ENCODE measurements around the gene FAM222B. TPM values are rescaled to one million over a fixed set of nuclear protein-coding genes. Genes with fewer than 3 reads are reported as not detected.

Gene FAM222B
- total and polyA plus RNA-seq, 9 of the 15 experiments (the other 6 are each of a cell fraction or from before 2014, with no cell fraction given), result 4.0 to 34.6 (median 7.5) TPM

GRCh38 chr17:28744972-28745785, 97.4 kb downstream of the FAM222B start (continued):
- TF ChIP-seq C11orf30 (IDR thresholded peaks at IDR 0.05; ENCODE audit: low read depth), result no peak
- TF ChIP-seq NFYB (IDR thresholded peaks at IDR 0.05; ENCODE audit: extremely low read depth, insufficient read length), result no peak
- no peak for TF ChIP-seq SMARCB1 (IDR thresholded peaks at IDR 0.05; ENCODE audit: insufficient read length, low read depth)
- no peak for TF ChIP-seq GMEB1 (CRISPR knock-in tag; IDR thresholded peaks at IDR 0.05)
- TF ChIP-seq MAZ (CRISPR knock-in tag; conservative IDR thresholded peaks at IDR 0.05 in 1 of 2, IDR thresholded peaks at IDR 0.05 in 1 of 2), result peak in 1 of 2 experiments; percentile 33; a peak in 2 of 4 replicates
- TF ChIP-seq PBX2 (CRISPR knock-in tag; IDR thresholded peaks at IDR 0.05; ENCODE audit: low read depth), result no peak
- TF ChIP-seq PBX2 (tag; conservative IDR thresholded peaks at IDR 0.05; ENCODE audit: low read depth), result no peak
- TF ChIP-seq, protein P1, sequence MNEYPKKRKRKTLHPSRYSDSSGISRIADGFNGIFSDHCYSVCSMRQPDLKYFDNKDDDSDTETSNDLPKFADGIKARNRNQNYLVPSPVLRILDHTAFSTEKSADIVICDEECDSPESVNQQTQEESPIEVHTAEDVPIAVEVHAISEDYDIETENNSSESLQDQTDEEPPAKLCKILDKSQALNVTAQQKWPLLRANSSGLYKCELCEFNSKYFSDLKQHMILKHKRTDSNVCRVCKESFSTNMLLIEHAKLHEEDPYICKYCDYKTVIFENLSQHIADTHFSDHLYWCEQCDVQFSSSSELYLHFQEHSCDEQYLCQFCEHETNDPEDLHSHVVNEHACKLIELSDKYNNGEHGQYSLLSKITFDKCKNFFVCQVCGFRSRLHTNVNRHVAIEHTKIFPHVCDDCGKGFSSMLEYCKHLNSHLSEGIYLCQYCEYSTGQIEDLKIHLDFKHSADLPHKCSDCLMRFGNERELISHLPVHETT (CRISPR knock-in tag; conservative IDR thresholded peaks at IDR 0.05 in 1 of 2, IDR thresholded peaks at IDR 0.05 in 1 of 2), result peak in 1 of 2 experiments; percentile 27; a peak in 1 of 4 replicates
- TF ChIP-seq, protein P2, sequence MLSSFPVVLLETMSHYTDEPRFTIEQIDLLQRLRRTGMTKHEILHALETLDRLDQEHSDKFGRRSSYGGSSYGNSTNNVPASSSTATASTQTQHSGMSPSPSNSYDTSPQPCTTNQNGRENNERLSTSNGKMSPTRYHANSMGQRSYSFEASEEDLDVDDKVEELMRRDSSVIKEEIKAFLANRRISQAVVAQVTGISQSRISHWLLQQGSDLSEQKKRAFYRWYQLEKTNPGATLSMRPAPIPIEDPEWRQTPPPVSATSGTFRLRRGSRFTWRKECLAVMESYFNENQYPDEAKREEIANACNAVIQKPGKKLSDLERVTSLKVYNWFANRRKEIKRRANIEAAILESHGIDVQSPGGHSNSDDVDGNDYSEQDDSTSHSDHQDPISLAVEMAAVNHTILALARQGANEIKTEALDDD (IDR thresholded peaks at IDR 0.05), result no peak
- TF ChIP-seq, protein P3, sequence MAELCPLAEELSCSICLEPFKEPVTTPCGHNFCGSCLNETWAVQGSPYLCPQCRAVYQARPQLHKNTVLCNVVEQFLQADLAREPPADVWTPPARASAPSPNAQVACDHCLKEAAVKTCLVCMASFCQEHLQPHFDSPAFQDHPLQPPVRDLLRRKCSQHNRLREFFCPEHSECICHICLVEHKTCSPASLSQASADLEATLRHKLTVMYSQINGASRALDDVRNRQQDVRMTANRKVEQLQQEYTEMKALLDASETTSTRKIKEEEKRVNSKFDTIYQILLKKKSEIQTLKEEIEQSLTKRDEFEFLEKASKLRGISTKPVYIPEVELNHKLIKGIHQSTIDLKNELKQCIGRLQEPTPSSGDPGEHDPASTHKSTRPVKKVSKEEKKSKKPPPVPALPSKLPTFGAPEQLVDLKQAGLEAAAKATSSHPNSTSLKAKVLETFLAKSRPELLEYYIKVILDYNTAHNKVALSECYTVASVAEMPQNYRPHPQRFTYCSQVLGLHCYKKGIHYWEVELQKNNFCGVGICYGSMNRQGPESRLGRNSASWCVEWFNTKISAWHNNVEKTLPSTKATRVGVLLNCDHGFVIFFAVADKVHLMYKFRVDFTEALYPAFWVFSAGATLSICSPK (IDR thresholded peaks at IDR 0.05; ENCODE audit: borderline replicate concordance), result no peak
- TF ChIP-seq ZNF57 (CRISPR knock-in tag; IDR thresholded peaks at IDR 0.05), result no peak
- TF ChIP-seq ZEB2 (IDR thresholded peaks at IDR 0.05), result no peak
- TF ChIP-seq MCM5 (IDR thresholded peaks at IDR 0.05; ENCODE audit: low read depth), result no peak
- no peak for TF ChIP-seq MEF2D (tag; conservative IDR thresholded peaks at IDR 0.05; ENCODE audit: low read depth)
- no peak for TF ChIP-seq LEF1 (IDR thresholded peaks at IDR 0.05)
- no peak for TF ChIP-seq HDGF (IDR thresholded peaks at IDR 0.05)
- TF ChIP-seq, protein P4, sequence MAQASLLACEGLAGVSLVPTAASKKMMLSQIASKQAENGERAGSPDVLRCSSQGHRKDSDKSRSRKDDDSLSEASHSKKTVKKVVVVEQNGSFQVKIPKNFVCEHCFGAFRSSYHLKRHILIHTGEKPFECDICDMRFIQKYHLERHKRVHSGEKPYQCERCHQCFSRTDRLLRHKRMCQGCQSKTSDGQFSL (CRISPR knock-in tag; IDR thresholded peaks at IDR 0.05), result 0 out of 2 replicates have a peak, but pooled peaks have one; percentile 34
- TF ChIP-seq, protein P4 (tag; IDR thresholded peaks at IDR 0.05), result no peak

Data from K562 (cell line).